ENCODE data around the gene RPL7L1.

- no peak for TF ChIP-seq FOXP2 (optimal IDR thresholded peaks at IDR 0.05; ENCODE audit: borderline replicate concordance, extremely low read depth, extremely low read length, insufficient read depth)
- no peak for TF ChIP-seq POLR2AphosphoS5 (IDR thresholded peaks at IDR 0.05; ENCODE audit: low read depth, low read length)
- no peak for TF ChIP-seq TAF1 (IDR thresholded peaks at IDR 0.05; ENCODE audit: borderline replicate concordance, insufficient read depth, low read length)
- TF ChIP-seq REST (IDR thresholded peaks at IDR 0.05; ENCODE audit: insufficient read depth in 1 of 2, low read depth in 2 of 2, low read length in 2 of 2), result no peak
- TF ChIP-seq SIN3A (IDR thresholded peaks at IDR 0.05; ENCODE audit: borderline replicate concordance, insufficient read depth, low read length), result no peak
Measured at GRCh38 chr6:42909835-42910234, 30.4 kb downstream of the RPL7L1 start.

All from PFSK-1 (cell line).